Uterus (tissue), 4 donors: ENCODE results near the gene MSRB1. TPM values are rescaled to one million over a fixed set of nuclear protein-coding genes. Genes with fewer than 3 reads are reported as not detected.

Experiments used
- DNase-seq, 2 donors: peaks; one replicate each; pipeline ENCODE4 v3.0.0-alpha.2; 2019 to 2020
- H3K27ac ChIP-seq, 2 donors: fragments of 200-600 bp; sonication (generic); 1 replicate in 1 of 2; 2 replicates in 1 of 2; pipeline ENCODE4 v1.5.1; 2016 to 2018
- H3K27me3 ChIP-seq, 2 donors: fragments of 200-600 bp; sonication (generic); one replicate each; pipeline ENCODE4 v1.5.1; 2018 to 2019; ENCODE audit warnings: control low read depth in 1 of 2
- H3K36me3 ChIP-seq, 2 donors: fragments of 200-600 bp; sonication (generic); one replicate each; pipeline ENCODE4 v1.5.1; 2019; ENCODE audit warnings: control low read depth in 1 of 2
- H3K4me1 ChIP-seq, 2 donors: fragments of 200-600 bp; sonication (generic); one replicate each; pipeline ENCODE4 v1.5.1; 2018 to 2019; ENCODE audit warnings: control low read depth in 1 of 2
- H3K4me3 ChIP-seq, 2 donors: fragments of 200-600 bp; sonication (generic); 1 replicate in 1 of 2; 2 replicates in 1 of 2; pipeline ENCODE4 v1.5.1; 2018 to 2019; ENCODE audit warnings: mild to moderate bottlenecking in 1 of 2
- H3K9me3 ChIP-seq, 2 donors: fragments of 200-600 bp; sonication (generic); one replicate each; pipeline ENCODE4 v1.5.1; 2019; ENCODE audit warnings: control low read depth in 1 of 2
- CTCF ChIP-seq, 4 experiments: fragments of 200-600 bp in 2 of 4; fragments of 450-650 bp in 2 of 4; sonication (generic) in 2 of 4; IDR thresholded peaks; one replicate each; pipeline ENCODE4 v1.5.1; 2016 to 2019; ENCODE audit warnings: antibody characterized with exemption in 4 of 4, mild to moderate bottlenecking in 2 of 4, moderate library complexity in 1 of 4
- POLR2A ChIP-seq, 2 donors: fragments of 450-650 bp; IDR thresholded peaks; one replicate each; pipeline ENCODE4 v1.6.1; 2016; ENCODE audit warnings: antibody characterized with exemption in 2 of 2, mild to moderate bottlenecking in 1 of 2, moderate library complexity in 1 of 2
- intact Hi-C: fragments of 100-400 bp; cut with DNase I; formaldehyde crosslinking; loops from one replicate; pipeline ENCODE4 v1.15.1; 2023; ENCODE audit warnings: low total_unique reads
- total RNA-seq, 4 donors: library from RNA; depleted of rRNA in 3 of 4; stranded (reverse); fragments of >200 nt in 3 of 4; gene quantifications; one replicate each; pipeline versions ENCODE4 v1.1.0 to v1.2.4, GENCODE V29; 2014 to 2023
- donor health status: DM: yes; HTN: yes; CAD: no.

MSRB1 gene
- total RNA-seq, 4 donors from 2014 or later: 5.6 to 21.2 (median 11.9) TPM

DNA sequence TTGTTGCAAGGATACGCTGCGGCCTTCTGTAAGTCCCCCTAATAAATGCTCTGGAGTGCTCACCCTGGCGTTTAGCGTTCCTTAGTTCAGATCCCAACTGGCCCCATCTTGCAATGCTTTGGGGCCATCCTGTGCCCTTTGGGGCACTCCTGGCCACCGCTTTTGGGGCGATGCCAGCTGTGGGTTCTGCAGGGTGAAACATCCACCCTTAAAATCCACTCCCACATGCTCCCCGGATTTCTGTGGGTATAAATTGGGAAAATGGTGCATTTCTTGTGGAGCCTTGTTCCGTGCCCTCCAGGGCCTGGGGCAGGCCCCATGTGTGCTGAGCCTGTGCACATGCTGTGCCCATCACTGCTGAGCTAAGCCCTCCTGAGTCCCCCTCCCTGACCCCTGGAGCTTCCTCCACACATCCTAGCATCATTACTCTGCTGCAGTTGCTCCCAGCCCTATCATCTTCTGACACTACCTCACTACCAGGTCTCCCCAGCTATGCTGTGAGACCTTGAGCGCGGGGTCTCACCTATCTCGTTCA is 6.0 kb downstream of the MSRB1 start:
- no peaks in the 10 kb centered on the region for H3K36me3 ChIP-seq
- H3K4me1 ChIP-seq: peaks cover 0 to 5% of the 10 kb centered on the region in 2 donors
- intact Hi-C loops: no loop called here
- H3K27ac ChIP-seq: no peak overlapping the region
- TF ChIP-seq POLR2A (IDR thresholded peaks at IDR 0.05) (no peak), CTCF (IDR thresholded peaks at IDR 0.05) (no peak)
- no peak overlapping the region for H3K4me3 ChIP-seq
- no peak for DNase-seq
- H3K9me3 ChIP-seq: no peaks in the 10 kb centered on the region
- H3K27me3 ChIP-seq: no peaks in the 10 kb centered on the region

DNA sequence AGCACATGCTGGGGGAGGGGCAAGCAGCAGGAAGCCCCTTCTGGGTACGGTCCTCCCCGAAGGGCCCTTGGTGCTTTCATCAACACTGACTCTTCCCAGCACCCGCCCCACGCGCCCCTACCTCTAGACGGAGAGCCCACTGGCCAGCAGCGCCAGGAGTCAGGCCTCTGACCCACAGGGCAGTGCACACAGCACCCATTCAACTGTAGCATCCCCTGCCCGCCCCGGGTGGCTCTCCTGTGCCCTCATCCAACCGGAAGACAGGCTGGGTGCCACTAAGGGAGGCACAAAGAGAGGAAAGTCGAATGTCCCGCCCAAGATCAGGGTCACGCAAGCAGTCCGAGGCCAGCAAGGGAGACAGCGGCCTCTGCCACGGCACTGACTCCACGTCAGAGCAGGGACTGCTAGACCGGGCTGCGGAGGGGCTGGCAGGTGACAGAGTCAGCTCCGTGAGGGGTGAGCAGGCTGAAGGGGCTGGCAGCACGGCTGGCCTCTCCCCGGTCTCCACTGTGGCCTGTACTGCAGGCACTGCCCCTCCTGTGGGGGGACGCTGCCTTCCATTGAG is 9.8 kb downstream of the MSRB1 start:
- no peaks in the 10 kb centered on the region for H3K9me3 ChIP-seq
- TF ChIP-seq CTCF (IDR thresholded peaks at IDR 0.05): no peak
- no peak for TF ChIP-seq POLR2A (IDR thresholded peaks at IDR 0.05)
- H3K36me3 ChIP-seq: no peaks in the 10 kb centered on the region
- H3K4me1 ChIP-seq: no peaks in the 10 kb centered on the region
- DNase-seq: no peak
- H3K27ac ChIP-seq: no peak overlapping the region
- no peak overlapping the region for H3K4me3 ChIP-seq
- intact Hi-C loops: loop anchor here (5.0 kb wide), 1 partner anchor 71 kb away; no protein-coding TSS in a partner anchor
- H3K27me3 ChIP-seq: no peaks in the 10 kb centered on the region

DNA sequence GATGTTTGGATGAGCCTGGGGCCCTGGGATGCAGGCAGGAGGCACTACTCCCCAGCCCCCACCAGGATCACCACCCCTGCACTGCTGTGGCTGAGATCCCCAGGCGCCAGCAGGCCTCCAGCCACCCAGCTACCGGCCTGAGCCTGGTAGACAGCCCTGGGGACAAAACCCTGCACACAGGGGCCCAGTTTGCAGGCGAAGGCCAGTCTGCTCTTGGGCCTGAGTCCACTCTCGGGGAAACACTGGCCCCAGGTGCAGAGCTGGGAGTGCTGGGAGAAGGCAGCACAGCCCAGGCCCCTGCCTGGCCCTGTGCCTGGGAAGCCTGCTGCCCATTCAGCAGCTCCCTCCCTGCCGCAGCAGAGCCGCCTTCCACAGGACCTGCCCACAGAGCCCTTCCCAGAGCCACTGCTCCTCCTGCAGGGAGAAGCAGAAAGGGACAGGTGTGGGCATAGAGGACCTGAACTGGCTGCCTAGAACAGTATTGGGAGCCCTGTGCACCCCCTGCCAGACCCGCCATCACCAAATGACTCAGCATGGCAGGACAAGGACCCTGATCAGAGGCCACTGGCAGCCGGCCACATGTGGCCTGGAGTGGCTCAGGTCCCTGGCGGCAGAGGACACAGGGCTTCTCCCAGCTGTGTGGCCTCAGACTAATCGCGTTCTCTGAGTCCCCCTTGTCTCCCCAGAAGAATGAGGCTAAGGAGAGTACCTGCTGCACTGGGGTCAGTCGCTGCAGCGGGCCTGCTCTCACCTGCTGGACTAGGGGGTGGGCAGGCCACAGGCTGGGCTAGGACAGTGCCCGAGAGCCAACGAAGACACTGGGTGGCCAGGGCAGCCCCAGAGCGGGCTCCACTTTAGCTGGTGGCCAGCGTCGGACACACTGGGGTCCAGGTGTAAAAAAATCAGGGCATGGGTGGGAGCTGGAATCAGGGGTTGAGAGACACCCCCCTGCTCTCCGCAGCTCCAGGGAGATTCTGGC is 10.7 kb downstream of the MSRB1 start:
- no peaks in the 10 kb centered on the region for H3K27me3 ChIP-seq
- DNase-seq: no peak
- no peak for TF ChIP-seq POLR2A (IDR thresholded peaks at IDR 0.05)
- no peak for TF ChIP-seq CTCF (IDR thresholded peaks at IDR 0.05)
- intact Hi-C loops: loop anchor here (5.0 kb wide), 1 partner anchor 70 kb away; no protein-coding TSS in a partner anchor
- no peak overlapping the region for H3K27ac ChIP-seq
- no peaks in the 10 kb centered on the region for H3K9me3 ChIP-seq
- H3K4me1 ChIP-seq: no peaks in the 10 kb centered on the region
- no peak overlapping the region for H3K4me3 ChIP-seq
- H3K36me3 ChIP-seq: no peaks in the 10 kb centered on the region

- Histone ChIP-seq H3K27ac (no peak overlapping the region), H3K4me3 (no peak overlapping the region), H3K27me3 (no peaks in the 10 kb centered on the region), H3K4me1 (no peaks in the 10 kb centered on the region), H3K36me3 (no peaks in the 10 kb centered on the region), H3K9me3 (no peaks in the 10 kb centered on the region)
- intact Hi-C loops: loop anchor here (5.0 kb wide), 1 partner anchor 68 kb away; no protein-coding TSS in a partner anchor
- TF ChIP-seq POLR2A (IDR thresholded peaks at IDR 0.05): no peak
- TF ChIP-seq CTCF (IDR thresholded peaks at IDR 0.05): no peak
- DNase-seq: no peak
Measured at GRCh38 chr16:1930338-1930720, 12.7 kb downstream of the MSRB1 start.
